ENCODE measurements around the gene LAMP5.

LAMP5 gene, protein sequence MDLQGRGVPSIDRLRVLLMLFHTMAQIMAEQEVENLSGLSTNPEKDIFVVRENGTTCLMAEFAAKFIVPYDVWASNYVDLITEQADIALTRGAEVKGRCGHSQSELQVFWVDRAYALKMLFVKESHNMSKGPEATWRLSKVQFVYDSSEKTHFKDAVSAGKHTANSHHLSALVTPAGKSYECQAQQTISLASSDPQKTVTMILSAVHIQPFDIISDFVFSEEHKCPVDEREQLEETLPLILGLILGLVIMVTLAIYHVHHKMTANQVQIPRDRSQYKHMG

DNA sequence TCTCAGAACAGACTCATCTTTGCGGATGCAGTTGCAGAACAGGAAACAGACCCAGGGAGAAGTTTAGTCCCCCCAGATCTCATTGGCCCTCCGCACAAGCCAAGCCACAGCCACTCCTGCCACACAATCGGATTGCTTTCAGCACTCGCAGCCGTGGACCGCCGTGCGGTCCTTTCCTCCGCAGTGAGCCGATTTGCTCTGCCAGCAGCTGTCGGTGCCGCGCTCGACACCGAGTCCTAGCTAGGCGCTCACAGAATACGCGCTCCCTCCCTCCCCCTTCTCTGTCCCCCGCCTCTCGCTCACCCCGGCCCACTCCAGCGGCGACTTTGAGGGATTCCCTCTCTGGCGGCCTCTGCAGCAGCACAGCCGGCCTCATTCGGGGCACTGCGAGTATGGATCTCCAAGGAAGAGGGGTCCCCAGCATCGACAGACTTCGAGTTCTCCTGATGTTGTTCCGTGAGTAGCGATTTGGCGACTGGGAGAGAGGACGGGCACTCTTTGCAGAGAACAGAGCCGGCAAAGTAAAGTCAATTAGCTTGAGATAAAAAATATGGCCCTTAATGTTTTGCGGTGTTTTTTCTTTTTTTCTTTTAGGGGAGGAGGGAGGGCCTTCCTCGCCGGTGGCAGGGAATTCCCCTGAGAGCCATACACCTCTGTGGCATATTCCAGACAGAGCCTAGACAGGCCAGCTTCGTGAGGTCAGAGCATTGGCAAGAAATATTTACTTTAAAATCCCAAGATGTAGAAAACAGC, at the start of gene LAMP5:
Gene LAMP5 (plus strand): TSS at position 130 of the 753 bp plus-strand sequence. CDS start 263 bp downstream, at position 393.
- FAIRE-seq = no peak

DNA sequence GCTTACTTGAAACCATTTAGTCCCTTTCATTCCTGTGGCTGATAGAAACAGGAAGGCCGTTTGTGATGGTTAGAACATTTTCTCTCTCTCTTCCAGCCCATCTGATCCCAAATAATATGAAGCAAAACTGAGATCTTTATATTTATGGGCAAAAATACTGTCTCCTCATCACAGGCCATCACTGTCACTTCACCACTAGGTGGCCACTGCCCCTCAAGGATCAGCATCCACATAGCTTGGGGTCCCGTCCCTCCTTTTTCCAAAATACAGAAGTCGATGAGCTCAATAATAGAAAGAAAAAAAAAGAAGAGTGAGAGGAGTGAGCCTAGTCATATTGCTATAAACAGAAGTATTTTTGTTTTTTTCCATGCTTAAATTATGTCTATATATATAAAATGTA, 46.4 kb upstream of the LAMP5 start:
- FAIRE-seq = no peak

DNA sequence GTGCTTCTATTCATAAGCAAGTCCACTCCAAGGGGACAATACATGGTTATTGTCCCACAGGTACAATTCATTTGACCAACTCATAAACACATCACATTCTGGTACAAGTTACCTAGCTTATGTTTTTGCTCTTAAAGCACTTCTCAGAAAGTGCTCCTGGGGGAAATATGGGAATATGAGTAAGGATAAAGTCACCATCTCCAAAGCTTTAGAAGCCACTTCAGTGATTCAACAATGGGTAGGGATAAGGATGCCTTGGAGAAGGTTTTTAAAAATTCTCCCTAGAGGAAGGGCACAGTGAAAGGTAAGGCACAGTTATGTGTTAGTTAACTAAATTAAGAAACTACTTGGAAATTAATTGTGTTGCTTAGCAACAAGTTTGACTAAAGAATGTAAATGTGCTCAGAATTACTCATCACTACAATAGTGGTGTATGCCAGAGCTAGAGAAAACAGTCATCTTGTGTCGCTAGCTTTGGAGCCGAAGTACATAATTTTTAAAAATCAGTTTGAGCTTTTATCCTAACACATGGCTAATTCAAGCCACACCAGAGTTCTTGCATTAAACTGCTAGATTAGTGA, 39.5 kb upstream of the LAMP5 start:
- FAIRE-seq = no peak

DNA sequence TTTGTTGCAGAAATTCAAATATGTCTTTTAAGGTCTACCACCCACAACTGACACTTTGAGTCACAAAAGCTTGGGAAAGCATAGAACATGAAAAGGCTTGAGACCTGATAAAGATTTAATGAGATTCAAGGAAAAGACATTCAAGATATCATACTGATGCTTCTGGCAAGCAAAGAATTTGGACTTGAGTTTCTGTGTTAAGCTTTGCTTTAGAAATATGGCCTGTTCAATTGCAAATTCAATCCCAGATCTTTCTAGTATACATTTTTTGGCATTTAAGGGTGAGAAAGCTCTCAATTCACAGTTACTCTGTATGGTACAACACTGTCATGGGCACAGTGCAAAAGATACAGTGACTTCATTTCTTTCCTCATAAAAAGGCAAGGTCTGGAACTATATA, 38.9 kb upstream of the LAMP5 start:
- no peak for FAIRE-seq

DNA sequence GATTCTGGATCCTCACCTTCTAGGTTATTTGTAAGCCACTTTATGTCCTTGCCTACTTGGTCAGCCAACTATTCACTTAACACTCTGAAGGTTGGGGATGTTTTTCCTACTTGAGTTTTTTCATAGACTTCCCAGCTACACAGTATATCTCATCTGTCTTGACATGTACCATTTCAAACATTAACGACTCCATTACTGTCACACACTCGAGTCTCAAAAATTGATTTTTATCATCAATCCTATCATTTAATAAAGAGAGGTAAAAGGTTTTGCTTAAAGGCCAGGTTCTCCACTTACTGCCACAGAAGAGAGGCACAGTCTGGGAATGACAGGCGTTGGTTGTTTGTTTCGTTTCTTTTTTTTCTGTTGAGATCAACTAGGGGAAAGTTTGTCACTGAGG, 38.2 kb upstream of the LAMP5 start:
- no peak for FAIRE-seq

DNA sequence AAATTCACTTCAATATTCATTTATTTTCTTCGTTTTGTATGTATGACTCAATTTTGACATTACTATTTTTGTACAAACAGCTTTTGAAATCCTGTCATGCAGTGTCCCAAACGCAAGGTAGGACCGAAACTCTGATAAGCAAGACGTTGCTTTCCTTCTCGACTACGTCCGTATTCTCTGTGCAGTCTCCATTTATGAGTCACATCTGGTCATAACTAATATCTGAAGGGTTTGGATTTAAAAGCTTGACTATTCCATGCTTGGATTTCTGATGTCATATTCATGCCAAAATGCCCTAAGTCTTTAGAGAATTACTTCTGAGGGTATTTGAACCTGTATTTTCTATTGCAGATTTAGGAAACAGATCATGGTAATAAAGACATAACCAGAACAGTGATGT, 37.8 kb upstream of the LAMP5 start:
- FAIRE-seq = no peak

DNA sequence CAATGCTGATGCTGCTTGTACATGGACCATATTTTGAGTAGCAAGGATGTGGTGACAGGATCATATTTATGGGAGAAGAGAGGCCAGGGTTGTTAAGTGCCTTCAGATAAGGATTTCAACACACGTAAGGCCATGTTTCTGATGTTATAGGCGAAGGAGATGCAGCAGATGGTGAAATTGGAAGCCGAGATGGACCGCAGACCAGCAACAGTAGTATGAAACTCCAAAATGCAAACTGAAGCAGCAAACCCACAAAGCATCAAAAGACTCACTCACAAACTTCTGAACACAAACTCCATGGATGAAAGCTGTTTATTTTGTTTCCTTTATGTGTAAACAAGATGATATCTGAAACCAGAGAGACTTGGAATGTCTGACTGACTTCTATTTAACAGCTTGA, 35.6 kb upstream of the LAMP5 start:
- FAIRE-seq = no peak

DNA sequence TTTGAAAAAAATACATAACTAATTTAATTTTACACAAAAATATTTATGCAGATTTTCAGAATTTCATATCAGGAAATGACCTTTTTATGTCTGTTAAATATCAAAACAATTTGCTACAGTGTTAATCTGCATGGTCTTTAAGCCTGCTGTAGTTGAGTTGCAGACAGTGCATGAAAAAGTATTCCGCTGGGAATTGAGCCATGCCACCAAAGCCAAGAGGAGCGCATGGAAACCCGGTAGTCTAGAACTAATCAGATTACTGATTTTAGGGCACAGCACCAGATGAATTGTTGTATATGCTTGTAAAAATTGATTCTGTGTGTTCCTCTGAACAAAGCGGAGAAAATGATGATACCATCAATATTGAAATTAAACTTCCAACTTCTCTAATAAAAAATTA, 34.3 kb upstream of the LAMP5 start:
- FAIRE-seq = no peak

DNA sequence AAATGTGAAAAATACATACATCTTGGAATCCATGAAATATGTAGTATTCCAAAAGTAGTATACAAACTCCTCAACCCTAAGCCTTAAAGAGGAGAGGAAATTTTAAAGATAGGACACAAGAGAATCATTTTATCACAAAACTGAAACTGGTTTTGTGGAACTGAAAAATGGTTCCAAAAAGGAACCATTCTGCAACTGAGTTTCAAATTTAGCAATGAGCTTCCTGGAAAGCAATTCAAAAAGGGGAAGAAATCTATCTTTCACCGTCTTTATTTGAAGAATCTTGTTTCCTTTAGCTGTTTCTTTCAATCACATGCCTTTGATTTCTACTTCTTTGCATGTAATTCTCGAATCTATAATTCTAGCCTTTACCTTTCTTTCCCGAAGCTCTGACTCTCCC, 32.2 kb upstream of the LAMP5 start:
- no peak for FAIRE-seq

DNA sequence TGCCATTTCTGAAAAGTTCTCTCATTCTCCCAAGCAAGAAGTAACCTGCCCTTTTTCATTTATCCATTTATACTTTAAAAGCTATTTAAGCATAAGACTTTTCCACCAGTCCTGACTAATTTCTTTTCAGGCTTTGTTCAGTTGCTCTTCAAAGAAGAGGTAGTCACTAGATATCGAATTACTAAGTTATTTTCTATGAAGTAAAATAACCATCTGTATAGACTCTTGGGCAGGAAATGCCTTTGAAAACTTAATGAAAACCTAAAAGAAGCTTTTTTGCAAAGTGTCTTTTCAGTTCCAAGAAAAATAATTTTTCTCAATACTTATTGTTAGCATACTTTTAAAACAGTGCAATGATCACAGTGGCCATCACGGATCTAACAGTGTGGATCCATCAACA, 31.3 kb upstream of the LAMP5 start:
- FAIRE-seq = no peak

DNA sequence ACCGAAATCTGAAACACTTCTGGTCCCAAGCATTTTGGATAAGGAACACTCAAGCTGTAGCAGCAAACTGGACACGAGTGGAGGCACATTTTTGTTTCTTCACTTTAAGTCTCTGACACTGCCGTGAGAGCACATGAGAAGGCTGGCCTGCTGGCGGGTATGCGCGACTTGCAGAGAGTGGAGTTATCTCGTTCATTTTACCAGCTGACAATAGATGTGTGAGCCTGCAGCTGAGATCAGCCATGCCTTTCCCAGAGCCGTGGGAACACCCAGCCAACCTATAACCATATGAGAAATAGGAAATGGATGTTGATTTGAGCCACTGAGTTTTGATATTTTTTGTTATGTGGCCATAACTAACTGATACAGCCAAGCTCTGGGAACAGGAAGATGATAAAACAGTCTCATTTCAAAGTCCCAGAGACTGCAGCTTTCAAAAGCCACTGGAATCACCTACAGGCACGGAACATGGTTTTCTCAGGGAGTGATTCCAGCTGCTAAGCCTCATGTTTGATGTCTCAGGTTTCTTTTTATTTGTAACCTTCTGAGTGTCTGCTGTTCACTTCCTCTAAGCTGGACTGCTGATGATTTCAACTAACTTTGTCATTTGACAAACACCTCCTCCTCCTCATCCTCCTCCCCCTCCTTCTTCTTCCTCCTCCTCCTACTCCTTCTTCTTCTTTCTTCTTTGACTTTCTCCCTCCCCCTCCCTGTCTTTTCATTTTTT, 28.6 kb upstream of the LAMP5 start:
- no peak for FAIRE-seq

DNA sequence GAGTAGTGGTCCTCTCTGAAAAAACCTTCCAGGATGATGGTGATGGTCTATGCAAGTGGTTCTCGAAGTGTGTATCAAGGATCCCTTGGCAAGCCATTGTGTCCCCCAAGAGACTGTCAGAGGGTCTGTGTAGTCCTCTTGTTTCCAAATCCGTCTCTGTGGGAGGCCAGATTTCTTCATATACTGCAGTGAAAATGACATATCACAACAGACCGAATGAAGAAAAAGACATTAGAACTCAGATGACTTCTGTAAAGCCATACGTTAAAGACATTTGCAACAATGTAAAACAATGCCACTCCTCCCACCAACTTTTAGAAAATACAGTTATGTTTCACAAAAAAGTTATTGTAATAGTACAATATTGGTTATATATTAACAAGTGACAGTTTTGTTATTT, 27.2 kb upstream of the LAMP5 start:
- FAIRE-seq = no peak

DNA sequence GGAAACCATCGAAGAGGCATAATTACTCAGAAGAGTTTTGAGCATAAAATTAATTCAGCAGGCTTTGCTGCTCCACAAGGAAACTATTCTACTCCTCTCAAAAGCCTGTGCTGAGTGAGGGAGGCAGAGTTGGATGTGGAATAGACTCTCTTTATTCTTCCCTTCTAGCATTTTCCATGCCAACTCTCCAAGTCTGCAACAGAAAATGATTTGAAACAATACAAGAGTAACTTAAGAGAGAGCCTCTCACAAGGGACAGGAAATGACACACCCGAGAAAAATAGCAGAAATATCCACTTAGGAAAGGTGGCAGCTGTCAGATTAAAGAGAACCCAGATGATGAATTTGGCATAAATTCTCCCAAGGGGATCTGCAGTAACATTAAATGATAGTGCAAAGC, 26.3 kb upstream of the LAMP5 start:
- no peak for FAIRE-seq

DNA sequence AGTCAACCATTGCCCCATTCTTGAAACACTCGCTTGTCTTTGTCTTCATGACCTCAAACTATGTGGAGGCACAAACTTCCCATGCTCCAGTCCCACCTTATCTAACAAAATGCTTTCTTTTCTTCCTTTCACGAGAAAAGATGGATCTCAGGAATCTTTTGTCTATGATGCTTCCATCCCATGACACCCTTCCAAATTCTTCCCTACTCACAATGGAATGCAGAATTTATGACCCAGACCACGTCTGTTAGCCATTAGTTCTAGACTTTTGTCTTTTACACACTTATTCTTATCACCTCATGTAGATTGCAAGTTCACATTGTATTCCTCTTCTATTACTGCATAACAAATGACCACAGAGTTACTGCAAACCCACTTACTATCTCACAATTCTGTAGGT, 24.2 kb upstream of the LAMP5 start:
- no peak for FAIRE-seq

DNA sequence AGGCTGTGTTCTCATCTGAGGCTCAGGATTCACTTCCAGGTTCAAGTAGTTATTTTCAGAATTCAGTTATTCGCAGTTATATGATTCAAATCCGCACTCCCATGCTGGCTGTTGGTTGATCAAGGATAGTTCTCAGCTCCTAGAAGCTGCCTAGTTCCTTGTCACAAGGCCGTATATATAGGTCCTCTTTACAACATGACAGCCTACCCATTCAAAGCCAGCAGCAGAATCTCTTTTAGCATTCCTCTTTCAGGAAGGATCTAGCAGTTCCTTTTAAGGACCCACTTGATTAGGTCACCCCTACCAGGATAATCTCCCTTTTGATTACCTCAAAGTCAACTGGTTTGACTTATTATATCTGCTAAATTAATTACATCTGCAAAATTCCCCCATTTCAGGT, 23.8 kb upstream of the LAMP5 start:
- FAIRE-seq = no peak

DNA sequence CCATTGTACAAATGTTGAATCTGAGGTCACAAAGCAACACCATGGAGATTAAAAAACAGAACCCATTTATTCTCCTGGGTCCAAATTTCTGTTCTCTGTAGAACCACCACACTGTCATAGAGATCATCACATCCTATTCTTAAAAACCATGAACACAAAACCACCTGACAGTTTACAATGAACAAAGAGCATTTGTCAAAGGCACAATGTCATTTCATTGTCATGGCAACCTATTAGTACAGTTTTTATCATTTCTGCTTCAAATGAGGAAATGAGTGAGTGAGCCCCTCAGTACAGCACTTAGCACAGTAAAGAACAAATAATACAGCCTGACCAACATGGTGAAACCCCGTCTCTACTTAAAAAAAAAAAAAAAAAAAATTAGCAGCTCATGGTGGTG, 23.1 kb upstream of the LAMP5 start:
- FAIRE-seq = no peak

DNA sequence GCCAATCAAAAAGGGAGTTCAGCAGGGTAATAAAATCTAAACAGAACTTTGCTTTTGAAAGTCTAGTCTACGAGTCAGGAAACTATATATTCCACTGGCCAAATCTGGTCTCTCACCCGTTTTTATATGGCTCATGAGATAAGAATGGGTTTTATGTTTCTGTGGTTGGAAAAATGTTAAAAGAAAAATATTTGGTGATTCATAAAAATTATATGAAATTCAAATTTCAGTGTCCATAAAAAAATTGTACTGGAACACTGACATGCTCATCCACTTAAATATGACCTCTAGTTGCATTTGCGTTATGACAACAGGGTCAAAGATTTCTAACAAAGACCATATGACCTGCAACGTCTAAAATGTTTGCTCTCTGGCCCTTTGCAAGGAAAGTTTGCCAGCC, 22.3 kb upstream of the LAMP5 start:
- no peak for FAIRE-seq

DNA sequence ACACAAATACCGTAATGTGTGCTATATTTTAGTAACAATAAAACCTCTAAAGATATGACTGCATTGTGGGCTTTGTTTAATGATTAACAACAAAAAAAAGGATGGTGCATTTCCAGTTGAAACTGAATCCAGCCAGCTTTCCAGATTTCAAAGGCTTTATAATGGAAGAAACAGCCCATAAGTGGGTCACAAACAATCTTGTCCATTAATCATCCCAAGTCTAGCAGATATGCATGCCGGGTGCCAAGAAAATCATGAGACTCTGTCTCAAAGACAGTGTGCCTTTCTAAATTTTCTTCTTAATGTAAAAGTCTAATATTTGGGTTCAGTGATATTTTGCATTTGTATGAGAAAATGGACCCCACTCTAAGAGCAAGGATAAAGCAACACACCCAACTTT, 20.6 kb upstream of the LAMP5 start:
- FAIRE-seq = no peak

DNA sequence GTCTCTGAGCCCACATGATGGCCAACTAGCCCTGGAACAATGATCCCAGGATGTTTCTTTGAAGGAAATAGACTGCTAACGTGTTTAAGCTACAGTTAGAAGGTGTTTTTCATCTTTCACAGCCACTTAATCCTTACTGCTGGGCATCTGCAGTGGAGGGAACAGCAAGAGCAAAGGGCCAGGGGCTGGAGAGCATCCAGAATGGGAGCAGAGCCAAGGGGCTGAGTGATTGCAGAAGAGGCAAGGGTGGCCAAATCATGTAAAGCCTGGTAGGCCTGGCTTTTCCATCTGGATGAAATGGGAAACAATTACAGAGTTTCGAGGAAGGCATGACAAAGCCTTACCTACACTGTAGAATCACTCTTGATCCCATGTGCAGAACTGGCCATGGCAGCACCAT, 18.7 kb upstream of the LAMP5 start:
- FAIRE-seq = no peak

DNA sequence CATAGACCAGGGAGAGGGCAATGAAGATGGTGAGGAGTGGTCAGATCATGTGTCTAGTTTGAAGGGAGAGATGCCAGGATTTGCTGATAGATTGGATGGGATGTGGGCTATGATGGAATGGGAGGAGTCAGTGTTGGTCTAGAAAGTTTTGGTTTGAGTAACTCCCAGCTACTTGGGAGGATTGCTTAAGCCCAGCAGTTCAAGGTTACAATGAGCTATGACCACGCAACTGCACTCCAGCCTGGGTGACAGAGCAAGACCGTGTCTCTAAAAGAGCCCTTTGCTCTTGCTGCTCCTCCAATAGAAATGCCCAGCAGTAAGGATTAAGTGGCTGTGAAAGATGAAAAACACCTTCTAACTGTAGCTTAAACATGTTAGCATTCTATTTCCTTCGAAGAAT, 18.2 kb upstream of the LAMP5 start:
- FAIRE-seq = no peak

DNA sequence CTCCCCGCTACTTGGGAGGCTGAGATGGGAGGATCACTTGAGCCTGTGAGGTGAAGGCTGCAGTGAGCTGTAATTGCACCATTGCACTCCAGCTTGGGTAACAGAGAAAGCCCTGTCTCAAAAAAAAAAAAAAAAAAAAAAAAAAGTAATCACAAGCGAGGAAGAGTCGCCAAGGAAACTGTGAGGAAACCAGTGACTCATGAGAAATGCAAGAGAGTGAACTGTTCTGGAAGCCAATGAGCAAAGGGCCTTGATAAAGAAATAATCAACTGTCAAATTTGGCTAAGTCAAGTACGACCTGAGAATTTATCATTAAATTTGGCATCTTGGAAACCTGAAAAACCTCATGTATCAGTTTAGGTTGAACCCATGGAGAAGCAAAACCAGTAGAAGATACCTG, 16.1 kb upstream of the LAMP5 start:
- no peak for FAIRE-seq

DNA sequence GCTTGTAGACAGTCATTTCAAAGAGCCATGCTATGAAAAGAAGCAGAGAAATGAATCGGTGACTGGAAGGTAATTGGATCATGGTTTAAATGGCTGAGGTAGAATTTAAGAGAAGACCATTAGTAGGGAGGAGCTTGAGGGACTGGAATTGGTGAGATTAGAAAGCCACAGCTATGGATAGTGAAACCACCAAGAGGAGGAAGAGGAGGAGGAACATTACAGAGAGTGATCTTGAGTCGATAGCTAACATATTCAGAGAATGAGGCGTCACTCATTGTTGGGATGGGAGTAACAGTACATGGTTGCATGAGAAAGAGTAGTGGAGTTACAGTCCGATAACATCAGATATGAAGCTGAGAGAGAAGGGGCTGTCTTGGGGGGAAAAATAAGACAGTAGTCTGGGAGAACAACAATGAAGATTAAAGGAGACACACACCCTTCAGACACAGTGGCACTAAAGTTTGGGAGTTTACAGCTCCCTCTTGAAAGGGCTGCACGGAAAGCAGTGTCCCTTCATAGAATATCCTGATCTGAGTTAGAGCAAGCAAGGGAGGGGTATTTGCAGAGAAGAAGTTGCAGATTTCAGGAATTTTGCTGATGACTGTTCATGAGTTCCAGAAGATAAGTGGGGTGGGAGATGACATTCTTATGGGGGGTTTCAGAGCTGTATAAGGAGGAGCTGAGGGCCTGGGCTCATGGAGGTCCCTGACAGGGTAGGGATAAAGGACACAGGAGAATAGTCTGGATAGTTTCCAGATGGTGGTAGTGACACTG, 15.1 kb upstream of the LAMP5 start:
- FAIRE-seq = no peak

DNA sequence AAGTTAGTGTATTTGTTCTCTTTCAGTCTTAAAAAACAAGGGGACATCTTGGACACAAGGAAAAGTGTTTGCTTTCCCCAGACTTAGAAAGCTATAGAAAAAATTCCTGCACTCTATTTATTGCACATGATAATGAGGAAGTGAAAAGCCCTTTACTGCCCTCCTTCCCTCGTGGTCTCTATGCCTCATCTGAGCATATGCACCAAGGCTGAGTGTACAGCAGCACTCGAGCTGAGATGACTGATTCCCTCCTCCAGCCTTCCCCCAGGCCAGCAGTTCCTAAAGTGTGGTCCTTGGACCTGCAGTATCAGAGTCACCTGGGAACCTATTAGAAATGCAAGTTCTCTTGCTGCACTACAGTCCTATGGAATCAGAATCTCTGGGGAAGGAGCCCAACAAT, 14.3 kb upstream of the LAMP5 start:
- no peak for FAIRE-seq

Data from islet of Langerhans (tissue), 1 donor.